Activated CD8-positive, alpha-beta memory T cell treated with anti-CD3 and anti-CD28 coated beads, Interleukin-2, amount 10 ng/mL, durations not matched to agents 7 days and 5 days (primary cell): ENCODE data around the gene FUT6. TPM values are rescaled to one million over a fixed set of nuclear protein-coding genes. Genes with fewer than 3 reads are reported as not detected.
"Not testable (repeated sequence)": the region's sequence is repeated elsewhere in the genome, so short reads cannot be mapped to it uniquely, and the experiment has no call there.

ENCODE experiments used
- ATAC-seq: fragments of 150-1000 bp; cut with Tn5 transposase; one replicate; pipeline ENCODE4 v1.10.0; 2021; ENCODE audit warnings: moderate library complexity
- CTCF ChIA-PET: fragments of 350-600 bp; sonication (Branson Sonifier 250); formaldehyde crosslinking; loops from one replicate; lab custom pipeline; 2021; ENCODE audit warnings: antibody characterized with exemption; lab: Charles Lee
- DNase-seq: peaks from one replicate; pipeline ENCODE4 v3.0.0-alpha.2; 2020
- H3K27ac Mint-ChIP-seq: one replicate; pipeline ENCODE4 v1.8.0; 2021; ENCODE audit warnings: mild to moderate bottlenecking, mixed read lengths
- H3K27me3 Mint-ChIP-seq: one replicate; pipeline ENCODE4 v1.8.0; 2021; ENCODE audit warnings: mixed read lengths
- H3K36me3 Mint-ChIP-seq: one replicate; pipeline ENCODE4 v1.8.0; 2021; ENCODE audit warnings: mild to moderate bottlenecking, mixed read lengths
- H3K4me1 Mint-ChIP-seq: one replicate; pipeline ENCODE4 v1.8.0; 2021; ENCODE audit warnings: mixed read lengths
- H3K4me3 Mint-ChIP-seq: one replicate; pipeline ENCODE4 v1.8.0; 2021; ENCODE audit warnings: mild to moderate bottlenecking, moderate library complexity, mixed read lengths
- H3K9me3 Mint-ChIP-seq: one replicate; pipeline ENCODE4 v1.8.0; 2022; ENCODE audit warnings: low read depth, mixed read lengths
- total RNA-seq, 2 experiments: library from RNA; stranded (reverse); gene quantifications; one replicate each; pipeline ENCODE4 v1.2.3, GENCODE V29; 2021

Gene FUT6, protein sequence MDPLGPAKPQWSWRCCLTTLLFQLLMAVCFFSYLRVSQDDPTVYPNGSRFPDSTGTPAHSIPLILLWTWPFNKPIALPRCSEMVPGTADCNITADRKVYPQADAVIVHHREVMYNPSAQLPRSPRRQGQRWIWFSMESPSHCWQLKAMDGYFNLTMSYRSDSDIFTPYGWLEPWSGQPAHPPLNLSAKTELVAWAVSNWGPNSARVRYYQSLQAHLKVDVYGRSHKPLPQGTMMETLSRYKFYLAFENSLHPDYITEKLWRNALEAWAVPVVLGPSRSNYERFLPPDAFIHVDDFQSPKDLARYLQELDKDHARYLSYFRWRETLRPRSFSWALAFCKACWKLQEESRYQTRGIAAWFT
- total RNA-seq, result not detected

DNA sequence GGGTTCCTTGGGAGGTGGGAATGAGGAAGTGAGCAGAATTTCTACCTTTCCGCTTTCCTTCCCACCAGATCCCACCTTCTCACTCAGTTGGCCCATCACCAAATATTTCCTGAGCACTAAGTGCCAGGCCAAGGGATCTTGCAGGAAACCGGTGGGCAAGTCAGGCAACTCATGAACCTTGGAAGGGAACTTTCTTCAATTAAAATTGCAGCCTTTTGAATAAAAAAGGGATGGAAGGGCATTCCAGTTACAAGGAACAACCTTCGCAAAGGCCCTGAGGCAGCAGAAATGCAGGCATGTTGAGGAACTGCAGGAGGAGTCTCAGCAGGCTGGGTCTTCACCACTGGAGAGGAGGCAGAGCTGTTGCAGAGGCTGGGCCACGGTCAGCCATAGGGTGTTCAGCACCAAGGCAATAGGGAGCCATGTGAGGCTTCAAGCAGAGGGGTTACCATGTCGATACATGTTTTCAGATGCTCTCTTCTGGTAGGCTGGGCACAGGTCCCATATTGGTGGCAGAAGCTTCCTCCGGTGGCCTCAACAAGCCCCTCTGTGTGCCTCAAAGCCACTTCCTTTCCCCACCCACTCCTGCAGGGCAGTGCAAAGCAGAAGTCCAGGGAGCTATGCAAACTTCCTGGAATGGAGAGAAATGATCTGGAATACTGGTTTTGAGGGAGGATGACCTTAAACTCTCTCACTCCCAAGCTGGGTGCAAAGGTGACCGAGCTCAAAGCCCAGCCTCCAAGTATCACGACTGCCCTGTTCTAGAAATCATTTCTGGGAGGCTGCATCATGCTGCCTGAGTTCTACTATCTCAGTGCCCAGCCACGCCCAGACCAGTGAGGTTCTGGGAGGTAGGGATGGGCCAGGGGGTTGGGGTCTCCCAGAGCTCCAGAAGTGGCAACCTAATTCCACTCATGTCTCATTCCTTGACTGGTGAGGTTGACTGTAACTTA lies at the start of gene FUT6:
Gene FUT6, minus strand, starts transcription at position 638 of the 953 bp plus-strand sequence. CDS start 7,135 bp downstream, outside the sequence.
- no peaks in the 10 kb centered on the region for H3K36me3 Mint-ChIP-seq
- CTCF ChIA-PET, result interaction anchor here (0.9 to 1.1 kb wide), 4 partner anchors 10 to 54 kb away, joined by 3 to 5 read pairs (median 4); no protein-coding TSS in a partner anchor
- H3K27ac Mint-ChIP-seq, result no peak within 1 kb of the TSS
- no peaks in the 10 kb centered on the region for H3K9me3 Mint-ChIP-seq
- ATAC-seq, result no peak
- H3K4me1 Mint-ChIP-seq, result peaks cover 15% of the 10 kb centered on the region
- H3K4me3 Mint-ChIP-seq, result no peak within 1 kb of the TSS
- DNase-seq, result no peak
- peaks cover 3% of the 10 kb centered on the region for H3K27me3 Mint-ChIP-seq

DNA sequence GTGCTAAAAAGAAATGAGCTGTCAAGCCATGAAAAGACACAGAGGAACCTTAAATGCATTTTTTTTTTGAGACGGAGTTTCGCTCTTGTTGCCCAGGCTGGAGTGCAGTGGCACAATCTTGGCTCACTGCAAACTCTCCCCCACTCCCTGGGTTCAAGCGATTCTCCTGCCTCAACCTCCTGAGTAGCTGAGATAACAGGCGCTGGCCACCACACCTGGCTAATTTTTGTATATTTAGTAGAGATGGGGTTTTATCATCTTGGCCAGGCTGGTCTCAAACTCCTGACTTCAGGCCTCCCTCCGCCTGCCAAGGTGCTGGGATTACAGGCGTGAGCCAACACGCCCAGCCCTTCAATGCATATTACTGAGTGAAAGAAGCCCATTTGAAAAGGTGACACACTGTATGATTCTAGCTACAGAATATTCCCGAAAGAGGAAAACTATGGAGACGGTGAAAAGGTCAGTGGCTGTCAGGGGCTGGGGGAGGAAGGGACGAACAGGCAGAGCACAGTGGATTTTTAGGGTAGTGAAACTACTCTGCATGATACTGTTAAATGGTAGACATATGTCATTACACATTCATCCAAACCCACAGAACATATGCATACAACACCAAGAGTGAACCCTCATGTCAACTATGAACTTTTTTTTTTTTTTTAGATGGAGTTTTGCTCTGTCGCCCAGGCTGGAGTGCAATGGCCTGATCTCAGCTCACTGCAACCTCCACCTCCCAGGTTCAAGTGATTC lies 44.7 kb upstream of the FUT6 start:
- ATAC-seq, H3K27ac Mint-ChIP-seq, H3K4me1 Mint-ChIP-seq, DNase-seq, H3K36me3 Mint-ChIP-seq, H3K4me3 Mint-ChIP-seq, H3K9me3 Mint-ChIP-seq: not testable (repeated sequence)
- CTCF ChIA-PET, result interaction anchor here (1.2 kb wide), 1 partner anchor 80 kb away, joined by 7 read pairs; no protein-coding TSS in a partner anchor
- peaks cover 12% of the 10 kb centered on the region for H3K27me3 Mint-ChIP-seq

DNA sequence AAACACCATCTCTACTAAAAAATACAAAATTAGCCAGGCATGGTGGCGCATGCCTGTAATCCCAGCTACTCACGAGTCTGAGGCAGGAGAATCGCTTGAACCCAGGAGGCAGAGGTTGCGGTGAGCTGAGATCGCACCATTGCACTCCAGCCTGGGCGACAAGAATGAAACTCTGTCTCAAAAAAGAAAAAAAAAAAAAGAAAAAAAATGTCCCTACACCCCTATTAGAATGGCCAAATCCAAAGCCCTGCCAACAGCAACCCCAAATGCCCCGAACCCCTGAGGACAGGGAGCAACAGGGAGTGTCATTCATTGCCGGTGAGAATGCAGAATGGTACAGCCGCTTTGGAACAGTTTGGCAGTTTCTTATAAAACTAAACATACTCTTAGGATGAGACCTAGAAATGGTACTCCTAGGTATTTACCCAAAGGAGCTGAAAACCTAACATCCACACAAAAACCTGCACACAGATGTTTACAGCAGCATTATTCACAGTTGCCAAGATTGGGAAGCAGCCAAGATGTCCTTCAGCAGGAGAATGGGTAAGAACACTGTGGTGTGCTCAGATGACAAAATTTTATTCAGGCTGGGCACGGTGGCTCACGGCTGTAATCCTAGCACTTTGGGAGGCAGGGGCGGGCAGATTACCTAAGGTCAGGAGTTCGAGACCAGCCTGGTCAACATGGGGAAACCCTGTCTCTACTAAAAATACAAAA lies 43.8 kb upstream of the FUT6 start:
- peaks cover 12% of the 10 kb centered on the region for H3K27me3 Mint-ChIP-seq
- H3K4me3 Mint-ChIP-seq, H3K36me3 Mint-ChIP-seq, H3K9me3 Mint-ChIP-seq, H3K4me1 Mint-ChIP-seq, ATAC-seq, DNase-seq, H3K27ac Mint-ChIP-seq: not testable (repeated sequence)
- CTCF ChIA-PET, result interaction anchor here (0.6 to 1.2 kb wide), 2 partner anchors 79 to 165 kb away, joined by 3 to 7 read pairs; no protein-coding TSS in a partner anchor

DNA sequence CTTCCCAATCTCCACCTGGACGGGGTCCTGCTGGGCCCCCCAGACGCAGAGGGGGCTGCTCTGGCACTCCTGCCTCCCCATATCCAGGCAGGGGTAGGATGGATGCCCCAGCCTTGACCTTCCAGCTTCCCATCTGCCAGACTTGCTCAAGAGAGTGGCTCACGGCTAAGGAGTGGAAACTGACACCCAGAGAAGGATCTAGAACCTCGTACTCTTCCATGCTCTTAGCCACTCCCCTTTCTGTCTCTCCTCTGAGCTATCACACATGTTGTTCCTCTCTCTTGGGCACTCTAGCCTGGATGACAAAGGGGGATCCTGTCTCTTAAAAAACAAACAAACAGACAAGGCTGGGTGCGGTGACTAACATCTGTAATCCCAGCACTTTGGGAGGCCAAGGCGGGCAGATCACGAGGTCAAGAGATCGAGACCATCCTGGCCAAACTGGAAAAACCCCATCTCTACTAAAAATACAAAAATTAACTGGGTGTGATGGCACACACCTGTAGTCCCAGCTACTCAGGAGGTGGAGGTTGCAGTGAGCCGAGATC lies 43.0 kb upstream of the FUT6 start:
- ATAC-seq (no peak), DNase-seq (no peak)
- Mint-ChIP-seq H3K27me3 (peaks cover 12% of the 10 kb centered on the region), H3K4me3 (no peak overlapping the region), H3K4me1 (no peaks in the 10 kb centered on the region), H3K36me3 (no peaks in the 10 kb centered on the region), H3K9me3 (no peaks in the 10 kb centered on the region), H3K27ac (no peak overlapping the region)
- CTCF ChIA-PET, result interaction anchor here (0.6 kb wide), 1 partner anchor 164 kb away, joined by 3 read pairs; no protein-coding TSS in a partner anchor

DNA sequence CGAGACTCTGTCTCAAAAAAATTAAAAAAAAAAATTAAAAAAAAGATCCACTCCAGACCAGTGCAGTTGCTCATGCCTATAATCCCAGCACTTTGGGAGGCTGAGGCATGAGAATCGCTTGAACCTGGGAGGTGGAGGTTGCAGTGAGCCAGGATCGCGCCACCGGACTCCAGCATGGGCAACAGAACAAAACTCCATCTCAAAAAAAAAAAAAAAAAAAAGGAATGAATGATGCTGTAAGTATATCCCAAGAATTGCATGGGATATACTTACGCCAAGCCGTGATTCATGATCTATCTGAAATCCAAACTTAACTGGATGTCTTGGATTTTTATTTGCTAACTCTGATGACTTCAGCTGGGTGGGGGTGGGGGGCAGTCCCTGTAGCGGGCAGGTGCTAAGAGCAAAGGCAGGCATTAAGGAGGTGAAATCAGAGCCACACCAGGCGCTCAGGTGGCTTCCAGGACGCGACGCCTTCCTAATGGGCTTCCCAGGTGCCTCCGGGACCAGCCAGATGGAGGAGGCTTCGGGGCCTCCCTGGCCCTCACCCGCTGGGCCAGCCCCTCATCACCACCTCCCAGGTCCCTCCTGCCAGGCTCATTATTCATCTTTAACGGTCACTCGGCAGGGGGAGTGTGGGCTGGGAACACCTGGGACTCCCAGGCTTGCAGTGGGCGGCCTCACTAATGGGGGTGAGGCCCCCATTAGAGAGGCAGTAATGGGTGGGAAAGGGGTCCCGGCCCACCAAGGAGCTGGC lies 42.2 kb upstream of the FUT6 start:
- ATAC-seq (no peak), DNase-seq (no peak)
- H3K9me3 Mint-ChIP-seq, result no peaks in the 10 kb centered on the region
- H3K36me3 Mint-ChIP-seq, result no peaks in the 10 kb centered on the region
- H3K4me3 Mint-ChIP-seq, result no peak overlapping the region
- CTCF ChIA-PET, result no interaction called here
- no peak overlapping the region for H3K27ac Mint-ChIP-seq
- H3K27me3 Mint-ChIP-seq, result peaks cover 12% of the 10 kb centered on the region
- no peaks in the 10 kb centered on the region for H3K4me1 Mint-ChIP-seq

DNA sequence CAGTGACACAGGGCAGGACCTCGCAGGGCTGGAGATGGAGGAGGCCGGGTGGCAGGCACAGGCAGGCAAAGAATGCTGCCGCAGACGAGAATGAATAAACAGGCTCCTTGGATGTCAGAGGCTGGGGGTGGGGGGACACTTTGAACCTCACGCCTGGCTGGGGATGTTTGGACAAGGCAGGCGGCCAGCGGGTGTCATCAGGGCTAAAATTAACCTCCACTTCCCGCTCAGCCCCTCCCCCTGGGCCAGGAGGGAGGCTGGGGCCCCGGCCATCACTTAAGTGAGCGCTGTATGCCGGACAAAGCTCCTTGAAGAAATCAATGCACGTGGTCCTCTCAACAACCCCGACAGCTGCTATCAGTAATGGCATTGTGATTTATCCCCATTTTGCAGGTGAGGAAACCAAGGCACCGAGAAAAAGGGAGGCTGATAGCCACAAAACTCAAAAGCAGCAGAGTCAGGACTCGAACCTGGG lies 41.1 kb upstream of the FUT6 start:
- no peak overlapping the region for H3K4me3 Mint-ChIP-seq
- H3K4me1 Mint-ChIP-seq, result no peaks in the 10 kb centered on the region
- no peaks in the 10 kb centered on the region for H3K9me3 Mint-ChIP-seq
- no peaks in the 10 kb centered on the region for H3K36me3 Mint-ChIP-seq
- peaks cover 12% of the 10 kb centered on the region for H3K27me3 Mint-ChIP-seq
- H3K27ac Mint-ChIP-seq, result no peak overlapping the region
- ATAC-seq (no peak), DNase-seq (no peak)
- CTCF ChIA-PET, result no interaction called here

DNA sequence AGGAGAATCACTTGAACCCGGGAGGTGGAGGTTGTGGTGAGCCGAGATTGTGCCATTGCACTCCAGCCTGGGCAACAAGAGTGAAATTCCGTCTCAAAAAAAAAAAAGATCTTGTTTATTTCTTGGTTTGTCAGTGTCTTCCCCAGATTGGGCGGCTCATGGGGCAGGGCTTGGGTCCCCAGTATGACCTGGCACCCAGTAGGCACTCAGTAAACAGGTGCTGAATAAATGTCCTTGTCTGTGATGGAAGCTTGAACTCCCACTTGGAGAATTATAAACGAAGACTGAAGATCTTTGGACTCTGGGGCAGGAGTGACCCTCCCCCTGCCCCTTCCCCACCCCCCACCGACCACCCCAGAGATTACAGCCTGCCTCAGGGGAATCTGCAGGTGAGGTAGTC lies 40.7 kb upstream of the FUT6 start:
- H3K27me3 Mint-ChIP-seq, result peaks cover 12% of the 10 kb centered on the region
- H3K4me1 Mint-ChIP-seq, result no peaks in the 10 kb centered on the region
- CTCF ChIA-PET, result no interaction called here
- no peak for DNase-seq
- no peak for ATAC-seq
- H3K27ac Mint-ChIP-seq, result no peak overlapping the region
- no peaks in the 10 kb centered on the region for H3K36me3 Mint-ChIP-seq
- H3K4me3 Mint-ChIP-seq, result no peak overlapping the region
- no peaks in the 10 kb centered on the region for H3K9me3 Mint-ChIP-seq

DNA sequence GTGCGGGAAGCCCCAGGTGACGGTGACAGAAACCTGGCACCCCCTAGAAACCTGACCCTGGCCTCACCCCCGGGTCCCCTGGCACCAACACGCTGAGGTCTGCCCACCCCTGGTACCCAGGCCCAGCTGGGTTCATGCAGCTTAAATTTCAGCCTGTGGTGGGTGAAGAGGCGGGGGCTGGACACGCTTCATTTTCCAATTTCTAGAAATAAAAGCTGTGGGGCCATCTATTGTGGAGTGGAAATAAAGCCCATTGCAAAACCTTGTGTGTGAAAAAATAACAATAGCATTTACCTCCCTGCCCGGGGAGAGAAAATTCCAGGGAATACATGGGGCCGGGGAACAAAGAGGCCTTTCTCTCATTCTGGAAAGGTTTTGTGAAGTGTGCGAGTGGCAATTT lies 38.4 kb upstream of the FUT6 start:
- H3K36me3 Mint-ChIP-seq, result no peaks in the 10 kb centered on the region
- peaks cover 9% of the 10 kb centered on the region for H3K27me3 Mint-ChIP-seq
- CTCF ChIA-PET, result no interaction called here

DNA sequence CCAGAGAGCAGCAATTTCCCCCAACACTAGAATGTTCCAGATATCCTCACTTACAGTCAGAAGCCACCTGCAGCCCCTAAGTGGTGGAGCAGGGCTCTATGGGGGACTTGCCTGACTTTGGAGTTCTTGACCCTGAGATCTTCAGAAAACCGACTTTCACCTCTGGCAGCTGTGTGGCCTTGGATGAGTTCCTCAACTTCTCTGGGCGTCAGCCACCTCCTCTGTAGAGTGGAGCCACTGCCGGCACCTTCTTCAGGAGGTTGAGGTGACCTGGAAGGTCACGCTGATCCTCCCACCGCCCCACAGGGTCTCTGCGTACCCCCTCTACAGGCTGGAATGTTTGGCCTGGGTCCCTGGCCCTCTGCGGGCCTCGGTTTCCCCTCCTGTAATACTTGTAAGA lies 37.9 kb upstream of the FUT6 start:
- H3K27me3 Mint-ChIP-seq, result peaks cover 7% of the 10 kb centered on the region
- no peaks in the 10 kb centered on the region for H3K4me1 Mint-ChIP-seq
- DNase-seq, result no peak
- CTCF ChIA-PET, result no interaction called here
- H3K27ac Mint-ChIP-seq, result no peak overlapping the region
- H3K4me3 Mint-ChIP-seq, result no peak overlapping the region
- ATAC-seq, result no peak
- no peaks in the 10 kb centered on the region for H3K36me3 Mint-ChIP-seq
- H3K9me3 Mint-ChIP-seq, result no peaks in the 10 kb centered on the region

More for the DNA sequence above, 38.4 kb upstream of the FUT6 start:
- no peak for ATAC-seq
- H3K4me3 Mint-ChIP-seq, result no peak overlapping the region
- no peak overlapping the region for H3K27ac Mint-ChIP-seq
- no peak for DNase-seq
- no peaks in the 10 kb centered on the region for H3K4me1 Mint-ChIP-seq
- no peaks in the 10 kb centered on the region for H3K9me3 Mint-ChIP-seq

DNA sequence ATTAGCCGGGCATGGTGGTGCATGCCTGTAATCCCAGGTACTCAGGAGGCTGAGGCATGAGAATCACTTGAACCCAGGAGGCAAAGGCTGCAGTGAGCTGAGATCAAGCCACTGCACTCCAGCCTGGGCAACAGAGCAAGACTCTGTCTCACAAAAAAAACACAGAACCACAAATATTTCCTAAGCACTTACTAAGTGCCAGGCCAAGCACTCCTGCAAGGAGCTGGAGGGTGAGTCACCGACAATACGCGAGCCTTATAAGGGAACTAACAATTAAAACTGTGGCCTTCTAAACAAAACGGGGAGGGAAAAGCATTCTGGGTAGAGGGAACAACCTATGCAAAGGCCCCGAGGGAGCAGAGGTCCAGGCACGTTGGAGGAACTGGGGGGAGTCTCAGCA lies 35.0 kb upstream of the FUT6 start:
- CTCF ChIA-PET, H3K27me3 Mint-ChIP-seq, H3K4me1 Mint-ChIP-seq, ATAC-seq, H3K27ac Mint-ChIP-seq, DNase-seq, H3K36me3 Mint-ChIP-seq, H3K9me3 Mint-ChIP-seq, H3K4me3 Mint-ChIP-seq: not testable (repeated sequence)

DNA sequence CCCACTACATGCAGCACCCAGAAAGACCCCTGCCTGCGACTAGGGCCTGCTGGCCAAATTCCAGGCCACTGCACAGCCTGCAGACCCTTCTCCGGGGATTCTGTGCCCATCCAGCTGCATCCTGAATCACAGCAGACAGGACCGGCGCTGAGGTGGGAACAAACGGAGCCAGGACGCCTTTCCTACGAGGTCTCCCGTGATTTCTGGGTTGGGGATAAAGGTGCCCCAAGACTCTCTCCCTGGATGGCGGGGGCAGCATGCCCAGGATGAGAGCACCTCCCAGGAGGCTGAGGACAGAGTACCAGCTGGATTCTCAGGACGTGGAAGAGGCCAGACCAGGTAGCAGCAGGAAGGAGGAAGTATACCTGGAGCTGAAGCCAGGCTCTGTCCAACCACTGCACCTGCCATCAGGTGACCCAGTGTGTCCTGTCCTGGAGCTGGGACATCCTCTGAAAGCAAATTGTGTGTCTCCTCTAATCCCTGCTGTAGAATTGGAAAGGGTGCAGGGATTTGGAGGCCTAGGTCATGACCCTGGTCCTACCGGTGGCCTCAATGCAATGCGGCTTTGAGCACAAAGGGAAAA lies 34.2 kb upstream of the FUT6 start:
- H3K36me3 Mint-ChIP-seq, result no peaks in the 10 kb centered on the region
- DNase-seq, result no peak
- CTCF ChIA-PET, result no interaction called here

More for the DNA sequence above, 34.2 kb upstream of the FUT6 start:
- Mint-ChIP-seq H3K27me3 (no peaks in the 10 kb centered on the region), H3K4me3 (no peak overlapping the region), H3K9me3 (no peaks in the 10 kb centered on the region), H3K4me1 (no peaks in the 10 kb centered on the region), H3K27ac (no peak overlapping the region)
- no peak for ATAC-seq
